Measurements from ENCODE around the gene GLDC. TPM values are rescaled to one million over a fixed set of nuclear protein-coding genes. Genes with fewer than 3 reads are reported as not detected.

Gene GLDC
- total and polyA plus RNA-seq, 10 of the 15 experiments (the other 5 are each of a cell fraction or from before 2014, with no cell fraction given): 33.1 to 165 (median 114) TPM

DNA sequence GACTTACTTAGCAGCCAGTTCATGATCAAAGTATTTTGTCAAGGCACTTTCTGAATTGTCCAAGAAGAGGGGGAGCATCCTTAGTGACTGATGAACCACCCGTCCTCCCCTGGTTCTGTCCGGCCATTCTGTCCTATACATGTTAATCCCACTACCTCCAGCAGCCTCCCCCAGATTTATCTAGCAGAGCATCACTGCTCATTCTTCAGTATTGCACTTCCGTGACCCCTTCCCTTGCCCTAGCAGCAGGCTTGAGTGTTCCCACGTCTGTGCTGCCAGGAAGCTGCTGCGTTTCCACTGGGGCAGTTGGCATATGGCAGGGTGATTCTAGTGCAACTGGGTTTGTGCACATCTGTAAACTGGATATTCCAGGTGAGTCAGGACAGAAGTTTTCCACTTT is 4.5 kb downstream of the GLDC start:
- Histone ChIP-seq H3K79me2 (ENCODE audit: control insufficient read depth, insufficient read depth, low read length) (peaks cover 24% of the 10 kb centered on the region), H3K4me1 (ENCODE audit: control insufficient read depth, insufficient read depth, low read length) (peaks cover 7% of the 10 kb centered on the region; the same call in 1 of the 2 replicates), H2AFZ (ENCODE audit: control insufficient read depth, low read depth, low read length) (no peak overlapping the region), H4K20me1 (ENCODE audit: control insufficient read depth, insufficient read depth) (no peaks in the 10 kb centered on the region), H3K27me3 (replicated peaks in 1 of 2; ENCODE audit: control insufficient read depth in 2 of 2, insufficient read depth in 2 of 2, low read length in 1 of 2) (no peaks in the 10 kb centered on the region), H3K4me2 (ENCODE audit: control insufficient read depth, insufficient read depth) (peak overlapping the region; percentile 14; the same call in 1 of the 2 replicates), H3K9ac (ENCODE audit: control insufficient read depth, insufficient read depth, low read length) (no peak overlapping the region), H3K9me3 (replicated peaks; ENCODE audit: control insufficient read depth, insufficient read depth, low read length) (no peaks in the 10 kb centered on the region), H3K27ac (ENCODE audit: control insufficient read depth, insufficient read depth) (no peak overlapping the region), H3K36me3 (ENCODE audit: control insufficient read depth in 2 of 2, insufficient read depth in 2 of 2, low read length in 1 of 2) (peaks cover 0 to 4% of the 10 kb centered on the region in 2 experiments; a peak in 1 of 4 replicates), H3K4me3 (no peak overlapping the region)
- intact Hi-C loops (cut with micrococcal nuclease; ENCODE audit: unreplicated experiment) (no loop called here), in situ Hi-C loops (cut with MboI) (no loop called here)
- TF ChIP-seq CBFB (IDR thresholded peaks at IDR 0.05; ENCODE audit: low read depth) (no peak), MEF2B (IDR thresholded peaks at IDR 0.05; ENCODE audit: partially characterized antibody, poor library complexity, severe bottlenecking) (no peak), TARDBP (IDR thresholded peaks at IDR 0.05; ENCODE audit: borderline replicate concordance) (no peak)
- TF ChIP-seq, protein P1, sequence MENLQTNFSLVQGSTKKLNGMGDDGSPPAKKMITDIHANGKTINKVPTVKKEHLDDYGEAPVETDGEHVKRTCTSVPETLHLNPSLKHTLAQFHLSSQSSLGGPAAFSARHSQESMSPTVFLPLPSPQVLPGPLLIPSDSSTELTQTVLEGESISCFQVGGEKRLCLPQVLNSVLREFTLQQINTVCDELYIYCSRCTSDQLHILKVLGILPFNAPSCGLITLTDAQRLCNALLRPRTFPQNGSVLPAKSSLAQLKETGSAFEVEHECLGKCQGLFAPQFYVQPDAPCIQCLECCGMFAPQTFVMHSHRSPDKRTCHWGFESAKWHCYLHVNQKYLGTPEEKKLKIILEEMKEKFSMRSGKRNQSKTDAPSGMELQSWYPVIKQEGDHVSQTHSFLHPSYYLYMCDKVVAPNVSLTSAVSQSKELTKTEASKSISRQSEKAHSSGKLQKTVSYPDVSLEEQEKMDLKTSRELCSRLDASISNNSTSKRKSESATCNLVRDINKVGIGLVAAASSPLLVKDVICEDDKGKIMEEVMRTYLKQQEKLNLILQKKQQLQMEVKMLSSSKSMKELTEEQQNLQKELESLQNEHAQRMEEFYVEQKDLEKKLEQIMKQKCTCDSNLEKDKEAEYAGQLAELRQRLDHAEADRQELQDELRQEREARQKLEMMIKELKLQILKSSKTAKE (IDR thresholded peaks at IDR 0.05; ENCODE audit: low read depth, poor library complexity, severe bottlenecking): no peak
- DNase-seq (ENCODE audit: low read depth, low spot score) (no peak), ATAC-seq (no peak), FAIRE-seq (no peak)
- BruUV-seq (replicated peaks): no TSS peak
- ChIA-PET CTCF (interaction anchor here (0.9 to 5.5 kb wide), 8 partner anchors 9 to 98 kb away, joined by 3 to 37 read pairs (median 5); no protein-coding TSS in a partner anchor), RAD21 (ENCODE audit: unreplicated experiment) (interaction anchor here (0.9 to 6.4 kb wide), 8 partner anchors 11 to 66 kb away, joined by 3 to 59 read pairs (median 6); no protein-coding TSS in a partner anchor), SMC1A (ENCODE audit: uncharacterized antibody, unreplicated experiment) (interaction anchor here (1.1 to 9.3 kb wide), 17 partner anchors 9 to 110 kb away, joined by 3 to 73 read pairs (median 7); no protein-coding TSS in a partner anchor), POLR2A (interaction anchor here (0.5 to 2.7 kb wide), 8 partner anchors 8 to 109 kb away, joined by 3 to 18 read pairs (median 4); no protein-coding TSS in a partner anchor)
- WGBS (ENCODE audit: insufficient coverage, insufficient replicate concordance, low lambda C conversion rate, missing lambda C conversion rate): 99% methylated on average over 5 of the region's 5 CpGs

All from GM12878 (cell line).